CD4-positive, alpha-beta T cell (primary cell): ENCODE results near the gene ACYP2. TPM values are rescaled to one million over a fixed set of nuclear protein-coding genes. Genes with fewer than 3 reads are reported as not detected.

Experiments
- ATAC-seq: fragments of 200-7000 bp; cut with Tn5 transposase; one replicate; pipeline ENCODE4 v1.10.0; 2022; ENCODE audit warnings: mild to moderate bottlenecking; ENCODE audit not compliant: poor library complexity
- CTCF ChIA-PET: fragments of 350-600 bp; sonication (Branson Sonifier 250); formaldehyde crosslinking; loops from one replicate; lab custom pipeline; 2021; ENCODE audit warnings: antibody characterized with exemption, inconsistent platforms; lab: Charles Lee
- POLR2A ChIA-PET: fragments of 350-600 bp; sonication (Branson Sonifier 250); formaldehyde crosslinking; loops from one replicate; lab custom pipeline; 2021; ENCODE audit warnings: antibody characterized with exemption, inconsistent platforms; lab: Charles Lee
- DNase-seq, 14 experiments: peaks; one replicate each; pipeline ENCODE4 v3.0.0-alpha.2; 2013 to 2020; ENCODE audit warnings: mixed read lengths in 2 of 14
- H3K27ac ChIP-seq, 2 donors: one replicate each; pipeline versions ENCODE4 v1.5.1 to v1.7.0; 2013; ENCODE audit warnings: low read length in 2 of 2, low read depth in 1 of 2, mild to moderate bottlenecking in 1 of 2
- H3K27me3 ChIP-seq, 2 experiments: 1 replicate in 1 of 2; 2 replicates in 1 of 2; pipeline versions ENCODE4 v1.6.1 to v1.7.0; 2013; ENCODE audit warnings: low read length in 2 of 2, control low read depth in 1 of 2, mild to moderate bottlenecking in 1 of 2, moderate library complexity in 1 of 2; ENCODE audit not compliant: insufficient read depth in 2 of 2, control insufficient read depth in 1 of 2
- H3K36me3 ChIP-seq: one replicate; pipeline ENCODE4 v1.6.1; 2013; ENCODE audit warnings: low read length, control low read depth; ENCODE audit not compliant: insufficient read depth
- H3K4me1 ChIP-seq: one replicate; pipeline ENCODE4 v1.6.1; 2013; ENCODE audit warnings: low read length, control low read depth; ENCODE audit not compliant: insufficient read depth
- H3K4me3 ChIP-seq: one replicate; pipeline ENCODE4 v1.5.1; 2013; ENCODE audit warnings: mild to moderate bottlenecking, low read length, moderate library complexity
- H3K9me3 ChIP-seq, 2 experiments: 1 replicate in 1 of 2; 2 replicates in 1 of 2; pipeline versions ENCODE4 v1.6.1 to v1.7.0; 2013; ENCODE audit warnings: low read length in 2 of 2, mild to moderate bottlenecking in 2 of 2, control low read depth in 1 of 2, moderate library complexity in 1 of 2; ENCODE audit not compliant: control insufficient read depth in 1 of 2, insufficient read depth in 1 of 2
- H3K27ac Mint-ChIP-seq: one replicate; pipeline ENCODE4 v1.8.0; 2020; ENCODE audit warnings: mixed read lengths
- H3K27me3 Mint-ChIP-seq: one replicate; pipeline ENCODE4 v1.8.0; 2021; ENCODE audit warnings: mixed read lengths
- H3K36me3 Mint-ChIP-seq: one replicate; pipeline ENCODE4 v1.8.0; 2021; ENCODE audit warnings: low read depth, mixed read lengths
- H3K4me1 Mint-ChIP-seq: one replicate; pipeline ENCODE4 v1.8.0; 2021; ENCODE audit warnings: low read depth, mixed read lengths
- H3K4me3 Mint-ChIP-seq: one replicate; pipeline ENCODE4 v1.8.0; 2020; ENCODE audit warnings: mild to moderate bottlenecking, mixed read lengths
- H3K9me3 Mint-ChIP-seq: one replicate; pipeline ENCODE4 v1.8.0; 2020; ENCODE audit warnings: mixed read lengths
- CTCF ChIP-seq: fragments of 200-600 bp; IDR thresholded peaks from one replicate; pipeline ENCODE4 v1.8.0; 2022; ENCODE audit warnings: antibody characterized with exemption, mild to moderate bottlenecking
- intact Hi-C, 2 experiments: fragments of 100-400 bp; cut with DNase I in 1 of 2; cut with micrococcal nuclease in 1 of 2; formaldehyde crosslinking; loops; one replicate each; pipeline versions ENCODE4 v1.15.1 to v1.9.0; 2023 to 2025; cut with DNase I, micrococcal nuclease
- total RNA-seq, 174 experiments: library from RNA in 2 of 174; stranded (reverse) in 2 of 174; gene quantifications; one replicate each; pipeline ENCODE4 v1.2.3 and lab custom pipeline; 2021 to 2026

ACYP2 gene
- total RNA-seq, 2 experiments from 2014 or later, result 9.3 to 10.9 TPM

- ATAC-seq (no peak), DNase-seq (no peak)
- intact Hi-C loops, result no loop called here
- Histone ChIP-seq H3K27me3 (peaks cover 0 to 9% of the 10 kb centered on the region in 2 experiments), H3K27ac (no peak overlapping the region), H3K9me3 (no peaks in the 10 kb centered on the region), H3K4me3 (no peak overlapping the region), H3K36me3 (no peaks in the 10 kb centered on the region), H3K4me1 (no peaks in the 10 kb centered on the region)
- peaks cover 29% of the 10 kb centered on the region for H3K27me3 Mint-ChIP-seq
- CTCF ChIA-PET, result no interaction called here
- no peaks in the 10 kb centered on the region for H3K36me3 Mint-ChIP-seq
- TF ChIP-seq CTCF, result no peak
- POLR2A ChIA-PET, result no interaction called here
- no peaks in the 10 kb centered on the region for H3K4me1 Mint-ChIP-seq
- H3K9me3 Mint-ChIP-seq, result no peaks in the 10 kb centered on the region
- no peak overlapping the region for H3K27ac Mint-ChIP-seq
- H3K4me3 Mint-ChIP-seq, result no peak overlapping the region
These were observed 233.2 kb downstream of the ACYP2 start for GRCh38 chr2:54348646-54349045.

- Mint-ChIP-seq H3K27ac (no peak overlapping the region), H3K36me3 (no peaks in the 10 kb centered on the region), H3K27me3 (peaks cover 19% of the 10 kb centered on the region), H3K9me3 (no peaks in the 10 kb centered on the region), H3K4me3 (no peak overlapping the region), H3K4me1 (no peaks in the 10 kb centered on the region)
- CTCF ChIA-PET, result no interaction called here
- H3K4me3 ChIP-seq, result no peak overlapping the region
- intact Hi-C loops, result no loop called here
- H3K9me3 ChIP-seq, result no peaks in the 10 kb centered on the region
- no peaks in the 10 kb centered on the region for H3K27me3 ChIP-seq
- H3K4me1 ChIP-seq, result no peaks in the 10 kb centered on the region
- no peaks in the 10 kb centered on the region for H3K36me3 ChIP-seq
- no peak overlapping the region for H3K27ac ChIP-seq
- DNase-seq, result no peak
- POLR2A ChIA-PET, result no interaction called here
- no peak for TF ChIP-seq CTCF
- no peak for ATAC-seq
These were observed 235.0 kb downstream of the ACYP2 start for GRCh38 chr2:54350426-54350825.

GRCh38 chr2:54353216-54353615 is 237.8 kb downstream of the ACYP2 start:
- no peaks in the 10 kb centered on the region for H3K36me3 ChIP-seq
- Mint-ChIP-seq H3K36me3 (no peaks in the 10 kb centered on the region), H3K9me3 (no peaks in the 10 kb centered on the region), H3K4me1 (no peaks in the 10 kb centered on the region), H3K27me3 (peaks cover 14% of the 10 kb centered on the region), H3K4me3 (no peak overlapping the region), H3K27ac (no peak overlapping the region)
- no peak for DNase-seq
- H3K4me3 ChIP-seq, result no peak overlapping the region
- intact Hi-C loops, result no loop called here
- H3K4me1 ChIP-seq, result no peaks in the 10 kb centered on the region
- ATAC-seq, result no peak
- H3K9me3 ChIP-seq, result no peaks in the 10 kb centered on the region
- CTCF ChIA-PET, result no interaction called here
- H3K27me3 ChIP-seq, result no peaks in the 10 kb centered on the region
- POLR2A ChIA-PET, result no interaction called here
- no peak for TF ChIP-seq CTCF
- H3K27ac ChIP-seq, result no peak overlapping the region

Other genes with a start within 250 kb of the ACYP2 start
- 10 to 100 TPM; 82.6 to 87.0 TPM for gene PSME4, start 144.6 kb upstream of the ACYP2 start, total RNA-seq
- not detected for gene TSPYL6, start 140.6 kb downstream of the ACYP2 start, total RNA-seq